ENCODE measurements around the gene STUM. TPM values are rescaled to one million over a fixed set of nuclear protein-coding genes. Genes with fewer than 3 reads are reported as not detected.

Gene STUM, protein sequence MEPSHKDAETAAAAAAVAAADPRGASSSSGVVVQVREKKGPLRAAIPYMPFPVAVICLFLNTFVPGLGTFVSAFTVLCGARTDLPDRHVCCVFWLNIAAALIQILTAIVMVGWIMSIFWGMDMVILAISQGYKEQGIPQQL
- total RNA-seq: not detected in 2 replicates

DNA sequence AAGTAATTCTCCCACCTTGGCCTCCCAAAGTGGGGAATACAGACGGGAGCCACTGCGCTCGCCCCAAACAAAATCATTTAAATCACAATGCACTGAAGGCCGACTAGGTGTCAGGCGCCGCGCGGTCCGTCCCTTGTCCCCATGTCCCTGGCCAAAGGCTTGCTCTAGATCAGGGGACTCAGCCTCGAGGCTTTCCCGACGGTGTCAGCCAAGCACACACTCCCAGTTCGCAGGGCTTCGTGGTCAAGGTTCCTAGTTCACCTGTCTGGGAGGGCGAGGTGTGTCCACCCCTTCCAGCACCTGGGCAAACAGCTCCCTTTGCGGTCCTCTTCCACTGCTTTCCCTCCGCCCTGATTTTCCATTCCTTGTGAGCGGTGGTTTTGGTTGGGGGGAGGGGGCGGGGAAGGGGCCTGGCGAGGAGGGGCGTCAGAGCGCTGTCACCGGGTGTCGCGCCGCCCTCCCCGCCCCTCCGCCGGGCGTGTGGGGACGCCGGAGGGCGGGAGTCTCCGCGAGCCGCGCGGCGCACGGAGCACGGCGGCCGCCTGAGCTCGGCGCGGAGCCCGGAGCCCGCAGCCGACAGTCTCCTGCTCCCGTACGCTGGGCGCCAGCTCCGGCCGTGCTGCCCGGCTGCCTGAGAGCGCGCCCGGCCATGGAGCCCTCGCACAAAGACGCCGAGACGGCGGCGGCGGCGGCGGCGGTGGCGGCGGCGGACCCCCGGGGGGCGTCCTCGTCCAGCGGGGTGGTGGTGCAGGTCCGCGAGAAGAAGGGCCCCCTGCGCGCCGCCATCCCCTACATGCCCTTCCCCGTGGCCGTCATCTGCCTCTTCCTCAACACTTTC lies at the start of gene STUM:
Gene STUM (plus strand): TSS at position 509 of the 838 bp plus-strand sequence. CDS start 141 bp downstream, at position 650.

Other genes starting within 250 kb of the STUM start
- gene LIN9, start 239.6 kb upstream of the STUM start, total RNA-seq: 4.7 and 5.7 TPM in 2 replicates
- 108 and 133 TPM in 2 replicates for gene PARP1, start 140.7 kb upstream of the STUM start, total RNA-seq
- 21.7 and 29.5 TPM in 2 replicates for gene ITPKB, start 190.5 kb downstream of the STUM start, total RNA-seq